Heart left ventricle (tissue), 13 donors: ENCODE data around the gene SLC7A4.

ENCODE experiments used
- CTCF ChIP-seq, 12 donors: fragments of 200-600 bp; sonication (generic) in 4 of 12; IDR thresholded peaks; one replicate each; pipeline versions ENCODE4 v1.5.0 to v1.8.0; 2018 to 2022; ENCODE audit warnings: antibody characterized with exemption in 12 of 12, mild to moderate bottlenecking in 5 of 12
- POLR2A ChIP-seq, 2 donors: fragments of 450-650 bp; IDR thresholded peaks; one replicate each; pipeline ENCODE4 v1.6.1; 2017; ENCODE audit warnings: antibody characterized with exemption in 2 of 2, mild to moderate bottlenecking in 2 of 2, moderate library complexity in 2 of 2
- donor health status: ischemic (EF 13 %, LVEDD 7.1; RV severe dilation, severe dysfunction).
- donor health status: DM: no; HTN: yes; CAD: no.
- donor health status: DM: no; HTN: no; CAD: no.
- donor health status: ischemic (EF 25% LVEDD 6.9; RV normal size, moderate dysfunction).
- donor health status: ischemic (EF 25% LVEDD 5.7; RV mildly dilated, moderate dysfunction).
- donor health status: ischemic (EF 35%, LVEDD 5.7; RV mildly dilated, moderate dysfunction).
- donor health status: nonischemic (EF 11% LVEDD 7.7; RV severe dilation, severe dysfunction).
- donor health status: DM: yes; HTN: yes; CAD: no.
- donor health status: PGD.
- donor health status: ischemic (EF 29% LVEDD 5.4; RV normal size, mild dysfunction).
- donor health status: nonischemic (EF 23%, LVEDD 6.1; RV moderate dilation, normal function).

GRCh38 chr22:20996598-20997535 is 35.5 kb downstream of the SLC7A4 start:
- TF ChIP-seq CTCF (IDR thresholded peaks at IDR 0.05) (no peak), POLR2A (IDR thresholded peaks at IDR 0.05) (no peak)
